H1 (cell line): ENCODE measurements around the gene BCL6B. TPM values are rescaled to one million over a fixed set of nuclear protein-coding genes. Genes with fewer than 3 reads are reported as not detected.

Experiments used
- JUND ChIP-seq: IDR thresholded peaks from 2 replicates; pipeline ENCODE4 v1.6.1; 2011; ENCODE audit warnings: mild to moderate bottlenecking, improper control_type of control experiment, low read length
- KDM4A ChIP-seq: IDR thresholded peaks from one replicate; pipeline ENCODE4 v1.7.1; 2012; ENCODE audit warnings: low read depth, mild to moderate bottlenecking, moderate library complexity, low read length, inconsistent platforms; ENCODE audit not compliant: severe bottlenecking
- POLR2A ChIP-seq, 2 experiments: IDR thresholded peaks; 1 replicate in 1 of 2; 2 replicates in 1 of 2; pipeline ENCODE4 v1.6.1; 2011; ENCODE audit warnings: low read depth in 2 of 2, low read length in 2 of 2, mild to moderate bottlenecking in 2 of 2; ENCODE audit errors: control extremely low read depth in 1 of 2
- SIN3A ChIP-seq, 2 experiments: IDR thresholded peaks in 1 of 2; conservative IDR thresholded peaks in 1 of 2; 2 replicates each; pipeline ENCODE4 v1.6.1; 2011 to 2012; ENCODE audit warnings: low read length in 2 of 2, improper control_type of control experiment in 1 of 2, low read depth in 1 of 2, mild to moderate bottlenecking in 1 of 2
- polyA plus RNA-seq, 7 experiments: library from polyadenylated mRNA; depleted of rRNA in 3 of 7; stranded (reverse) in 5 of 7; unstranded in 2 of 7; fragments of >200 nt in 5 of 7; fragments of 200-250 nt in 2 of 7; gene quantifications; 1 replicate in 5 of 7; 2 replicates in 1 of 7; 4 replicates in 1 of 7; pipeline versions ENCODE4 v1.2.1 to v1.2.3, GENCODE V29; 2011 to 2013; ENCODE audit warnings: missing spikeins in 2 of 7, mixed read lengths in 2 of 7
- total RNA-seq: library from RNA; stranded (reverse); fragmentation: NEBNext Ultra II Directional; extraction: Animal tissue kit (Norgen Biotek cat#: 25700); gene quantifications from 2 replicates; pipeline ENCODE4 v1.2.1, GENCODE V29; 2021

BCL6B gene
- total and polyA plus RNA-seq, 2 of the 8 experiments (the other 6 are each of a cell fraction or from before 2014, with no cell fraction given) = 6.6 to 8.7 TPM

DNA sequence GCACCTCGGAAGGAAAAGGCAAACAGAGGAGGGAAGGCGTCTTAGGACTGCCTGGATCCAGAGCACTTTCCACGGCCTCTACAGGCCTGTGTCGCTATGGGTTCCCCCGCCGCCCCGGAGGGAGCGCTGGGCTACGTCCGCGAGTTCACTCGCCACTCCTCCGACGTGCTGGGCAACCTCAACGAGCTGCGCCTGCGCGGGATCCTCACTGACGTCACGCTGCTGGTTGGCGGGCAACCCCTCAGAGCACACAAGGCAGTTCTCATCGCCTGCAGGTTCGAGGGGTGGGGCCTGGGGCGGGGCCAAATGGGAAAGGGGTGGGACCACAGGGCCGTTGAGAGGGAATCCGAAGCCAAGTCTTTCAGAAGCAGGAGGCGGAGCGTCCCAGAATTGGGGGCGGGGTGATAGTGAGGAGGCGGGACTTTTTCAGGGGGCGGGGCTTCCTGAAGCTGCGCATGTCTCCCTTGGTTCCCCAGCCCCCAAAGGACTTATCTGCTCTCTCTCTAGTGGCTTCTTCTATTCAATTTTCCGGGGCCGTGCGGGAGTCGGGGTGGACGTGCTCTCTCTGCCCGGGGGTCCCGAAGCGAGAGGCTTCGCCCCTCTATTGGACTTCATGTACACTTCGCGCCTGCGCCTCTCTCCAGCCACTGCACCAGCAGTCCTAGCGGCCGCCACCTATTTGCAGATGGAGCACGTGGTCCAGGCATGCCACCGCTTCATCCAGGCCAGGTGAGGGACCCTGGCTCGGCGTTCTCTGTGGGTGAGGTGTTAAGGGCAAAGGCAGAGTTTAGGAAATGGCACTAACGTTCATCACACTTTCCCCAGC, 939 bp downstream of the BCL6B start (continued):
- TF ChIP-seq JUND (peak; percentile 35; the same call in 1 of the 2 replicates), KDM4A (no peak), POLR2A (IDR thresholded peaks at IDR 0.05; ENCODE audit: control extremely low read depth in 1 of 2, low read depth in 2 of 2, low read length in 2 of 2) (peak in 1 of 2 experiments; percentile 69; a peak in 1 of 3 replicates), SIN3A (conservative IDR thresholded peaks at IDR 0.05 in 1 of 2, IDR thresholded peaks at IDR 0.05 in 1 of 2; ENCODE audit: low read depth in 1 of 2, low read length in 2 of 2) (0 out of 4 replicates have a peak, but pooled peaks have one; percentile 34 to 39)
- TF ChIP-seq, all 59 proteins: peak for 10
